A549 (cell line): ENCODE data around the gene TUBG2. TPM values are rescaled to one million over a fixed set of nuclear protein-coding genes. Genes with fewer than 3 reads are reported as not detected.

Source experiments
- ATAC-seq, 2 experiments: fragments of 200-7000 bp in 1 of 2; fragments of >200 bp in 1 of 2; cut with Nextera tagmentation in 1 of 2; cut with Tn5 transposase in 1 of 2; 3 replicates each; pipeline versions ENCODE4 v1.8.0 to v1.9.1; 2018 to 2020; ENCODE audit warnings: mild to moderate bottlenecking in 1 of 2, moderate library complexity in 1 of 2
- CTCF ChIA-PET: fragments of 300-600 bp; sonication (Branson Sonifier 250); formaldehyde crosslinking; extraction: SDS; loops from one replicate; lab custom pipeline; 2021; ENCODE audit warnings: antibody characterized with exemption, inconsistent platforms; lab: Yijun Ruan, JAX
- POLR2A ChIA-PET: fragments of 350-600 bp; formaldehyde crosslinking; extraction: SDS; loops from one replicate; lab custom pipeline; 2021; ENCODE audit warnings: antibody characterized with exemption, inconsistent platforms; lab: Yijun Ruan, JAX
- DNase-seq, 2 experiments: peaks; one replicate each; pipeline versions ENCODE4 v3.0.0 to v3.0.0-alpha.2; 2011 to 2016; ENCODE audit warnings: low read depth in 1 of 2, low spot score in 1 of 2
- FAIRE-seq: peaks from 2 replicates; lab custom pipeline; 2011; peaks lifted over from hg19 to GRCh38; lab: Jason Lieb, UNC
- H3K27ac ChIP-seq, 2 experiments: fragments of >200 bp; sonication (Bioruptor Twin); formaldehyde crosslinking; 3 replicates each; pipeline ENCODE4 v1.5.1; 2016 to 2017
- H3K4me1 ChIP-seq: fragments of >200 bp; sonication (Bioruptor Twin); formaldehyde crosslinking; 3 replicates; pipeline ENCODE4 v1.6.1; 2016
- H3K4me2 ChIP-seq: fragments of >200 bp; sonication (Bioruptor Twin); formaldehyde crosslinking; 3 replicates; pipeline ENCODE4 v1.6.1; 2016
- H3K4me3 ChIP-seq: fragments of >200 bp; sonication (Bioruptor Twin); formaldehyde crosslinking; 3 replicates; pipeline ENCODE4 v1.5.1; 2016
- H3K9me3 ChIP-seq: fragments of >200 bp; sonication (Bioruptor Twin); formaldehyde crosslinking; 3 replicates; pipeline ENCODE4 v1.6.1; 2016
- CBX2 ChIP-seq: fragments of 200-600 bp; sonication (generic); IDR thresholded peaks from 2 replicates; pipeline ENCODE4 v1.6.1; 2016; ENCODE audit warnings: low read depth, mild to moderate bottlenecking, borderline replicate concordance
- CEBPB ChIP-seq, 2 experiments: fragments of >200 bp in 1 of 2; sonication (Bioruptor Twin) in 1 of 2; formaldehyde crosslinking in 1 of 2; IDR thresholded peaks; 2 replicates each; pipeline ENCODE4 v1.6.1; 2012 to 2016
- CHD2 ChIP-seq: fragments of 150-350 bp; IDR thresholded peaks from 2 replicates; pipeline ENCODE4 v1.6.1; 2014; ENCODE audit warnings: low read length; ENCODE audit not compliant: partially characterized antibody
- CTCF ChIP-seq: fragments of >200 bp; sonication (Bioruptor Twin); formaldehyde crosslinking; IDR thresholded peaks from 3 replicates; pipeline ENCODE4 v1.5.1; 2016
- EHMT2 ChIP-seq: fragments of 200-600 bp; sonication (generic); IDR thresholded peaks from 2 replicates; pipeline ENCODE4 v1.6.1; 2016; ENCODE audit warnings: antibody characterized with exemption, low read depth, mild to moderate bottlenecking, moderate library complexity
- FOSB ChIP-seq: fragments of 250-450 bp; sonication (Bioruptor Pico); IDR thresholded peaks from 2 replicates; pipeline ENCODE4 v1.5.0; 2020; ENCODE audit warnings: mild to moderate bottlenecking, moderate library complexity
- FOSL2 ChIP-seq, 2 experiments: fragments of 450-650 bp in 1 of 2; fragments of >200 bp in 1 of 2; sonication (Bioruptor Twin) in 1 of 2; formaldehyde crosslinking; IDR thresholded peaks; 2 replicates each; pipeline versions ENCODE4 v1.5.0 to v1.6.1; 2016 to 2020; ENCODE audit warnings: mild to moderate bottlenecking in 1 of 2, moderate library complexity in 1 of 2
- FOXS1 ChIP-seq: fragments of 250-450 bp; sonication (Bioruptor Pico); IDR thresholded peaks from 2 replicates; pipeline ENCODE4 v1.5.0; 2020; ENCODE audit warnings: mild to moderate bottlenecking, moderate library complexity
- HOXB5 ChIP-seq: fragments of 250-450 bp; sonication (Bioruptor Pico); IDR thresholded peaks from 2 replicates; pipeline ENCODE4 v1.5.0; 2020; ENCODE audit warnings: mild to moderate bottlenecking, moderate library complexity
- KDM1A ChIP-seq: fragments of 200-600 bp; sonication (generic); IDR thresholded peaks from 2 replicates; pipeline ENCODE4 v1.6.1; 2016; ENCODE audit warnings: low read depth, mild to moderate bottlenecking
- MAFK ChIP-seq: fragments of 450-650 bp; IDR thresholded peaks from 2 replicates; pipeline ENCODE4 v1.6.1; 2014; ENCODE audit not compliant: partially characterized antibody
- MAX ChIP-seq: IDR thresholded peaks from 2 replicates; pipeline ENCODE4 v1.6.1; 2012
- MYC ChIP-seq: IDR thresholded peaks from 2 replicates; pipeline ENCODE4 v1.6.1; 2012; ENCODE audit warnings: mild to moderate bottlenecking, inconsistent platforms, low read length, improper control_type of control experiment, borderline replicate concordance
- PBX3 ChIP-seq: IDR thresholded peaks from 2 replicates; pipeline ENCODE4 v1.6.1; 2012
- RAD21 ChIP-seq, 2 experiments: fragments of >200 bp in 1 of 2; sonication (Bioruptor Twin) in 1 of 2; formaldehyde crosslinking in 1 of 2; IDR thresholded peaks in 1 of 2; conservative IDR thresholded peaks in 1 of 2; 2 replicates in 1 of 2; 3 replicates in 1 of 2; pipeline ENCODE4 v1.6.1; 2012 to 2018; ENCODE audit warnings: inconsistent platforms in 1 of 2
- REST ChIP-seq: fragments of 200-600 bp; sonication (generic); IDR thresholded peaks from 2 replicates; pipeline ENCODE4 v1.6.1; 2016; ENCODE audit warnings: antibody characterized with exemption, mild to moderate bottlenecking, moderate library complexity
- RNF2 ChIP-seq: fragments of 200-600 bp; sonication (generic); IDR thresholded peaks from 2 replicates; pipeline ENCODE4 v1.6.1; 2016; ENCODE audit warnings: low read depth, mild to moderate bottlenecking, antibody characterized with exemption, moderate library complexity, borderline replicate concordance
- SMC3 ChIP-seq: fragments of >200 bp; sonication (Bioruptor Twin); formaldehyde crosslinking; IDR thresholded peaks from 3 replicates; pipeline ENCODE4 v1.6.1; 2018; ENCODE audit warnings: inconsistent platforms
- TFCP2L1 ChIP-seq: fragments of 250-450 bp; sonication (Bioruptor Pico); IDR thresholded peaks from 2 replicates; pipeline ENCODE4 v1.5.0; 2021; ENCODE audit warnings: mild to moderate bottlenecking
- USF2 ChIP-seq: fragments of 450-650 bp; IDR thresholded peaks from 2 replicates; pipeline ENCODE4 v1.6.1; 2014; ENCODE audit warnings: antibody characterized with exemption
- ZFP36 ChIP-seq: fragments of 450-650 bp; IDR thresholded peaks from 2 replicates; pipeline ENCODE4 v1.6.1; 2014; ENCODE audit warnings: borderline replicate concordance; ENCODE audit not compliant: partially characterized antibody
- WGBS: methylation state at CpG from one replicate; pipeline ENCODE4 v1.1.6; 2017; ENCODE audit errors: missing lambda C conversion rate; 5-methylcytosine and 5-hydroxymethylcytosine counted together
- polyA plus RNA-seq, 4 experiments: library from polyadenylated mRNA; depleted of rRNA in 3 of 4; stranded (reverse); fragments of >200 nt; fragmentation: RNase III in 1 of 4; extraction: RNeasy Plus Mini Kit Qiagen cat#74134 plus additional on column Dnase treatment in 1 of 4; gene quantifications; 2 replicates in 3 of 4; 3 replicates in 1 of 4; pipeline ENCODE4 v1.2.3, GENCODE V29; 2011 to 2017

TUBG2 gene
- polyA plus RNA-seq, 2 of the 4 experiments (the other 2 are of a cell fraction) = 14.9 to 30.6 TPM

- no peak for TF ChIP-seq REST
- no peak for TF ChIP-seq KDM1A
- no peak for TF ChIP-seq FOSB (CRISPR knock-in tag)
- TF ChIP-seq ZFP36 = no peak
Observed at GRCh38 chr17:42672038-42672437, 13.0 kb downstream of the TUBG2 start (continued).

GRCh38 chr17:42673266-42673884 lies 14.3 kb downstream of the TUBG2 start:
- 90% methylated on average over 30 of the region's 30 CpGs for WGBS
- no peak for FAIRE-seq
- Histone ChIP-seq H3K9me3 (no peaks in the 10 kb centered on the region), H3K27ac (peak overlapping the region in 1 of 2 experiments; percentile 95; a peak in 3 of 6 replicates), H3K4me2 (peak overlapping the region; percentile 99), H3K4me3 (no peak overlapping the region), H3K4me1 (peaks cover 41% of the 10 kb centered on the region)
- ATAC-seq = no peak
- TF ChIP-seq HOXB5 (CRISPR knock-in tag) (no peak), MYC (no peak), MAFK (no peak), TFCP2L1 (no peak)
- DNase-seq = no peak
- ChIA-PET CTCF (interaction anchor here (0.5 to 15.7 kb wide), 20 partner anchors 10 to 173 kb away, joined by 3 to 394 read pairs (median 4); partner anchors contain the start of genes PSMC3IP, RETREG3, TUBG1 and TUBG2), POLR2A (interaction anchor here (1.1 to 1.6 kb wide), 3 partner anchors 14 to 64 kb away, joined by 3 to 7 read pairs (median 7); partner anchors contain the start of genes RETREG3, TUBG1 and TUBG2)

GRCh38 chr17:42673885-42674754 lies 15.0 kb downstream of the TUBG2 start:
- H3K9me3 ChIP-seq = no peaks in the 10 kb centered on the region

More at GRCh38 chr17:42673885-42674754, 15.0 kb downstream of the TUBG2 start:
- Histone ChIP-seq H3K27ac (peak overlapping the region; percentile 30 to 95; a peak in 5 of 6 replicates), H3K4me2 (peak overlapping the region; percentile 99), H3K4me1 (peaks cover 40% of the 10 kb centered on the region), H3K4me3 (peak overlapping the region; percentile 87)
- 32% methylated on average over 27 of the region's 32 CpGs for WGBS
- no peak for FAIRE-seq
- ChIA-PET POLR2A (interaction anchor here (1.1 to 1.6 kb wide), 3 partner anchors 15 to 65 kb away, joined by 3 to 7 read pairs (median 7); partner anchors contain the start of genes RETREG3, TUBG1 and TUBG2), CTCF (interaction anchor here (0.5 to 15.7 kb wide), 27 partner anchors 9 to 310 kb away, joined by 3 to 394 read pairs (median 4); partner anchors contain the start of genes PSMC3IP, RETREG3, TUBG1 and TUBG2)
- TF ChIP-seq USF2 (no peak), PBX3 (no peak; the same call in 1 of the 2 replicates), RNF2 (no peak), EHMT2 (no peak), CEBPB (IDR thresholded peaks at IDR 0.05) (peak; percentile 50 to 84; a peak in 3 of 4 replicates), RAD21 (conservative IDR thresholded peaks at IDR 0.05 in 1 of 2, IDR thresholded peaks at IDR 0.05 in 1 of 2) (peak; percentile 34 to 46; a peak in 4 of 5 replicates), CTCF (peak; percentile 50), CHD2 (no peak), KDM1A (no peak), TFCP2L1 (no peak), SMC3 (peak; percentile 39), FOXS1 (no peak), CBX2 (no peak), FOSL2 (IDR thresholded peaks at IDR 0.05) (no peak), FOSL2 (CRISPR knock-in tag; IDR thresholded peaks at IDR 0.05) (no peak), MAX (no peak)
- peak in 1 of 2 experiments; percentile 50; a peak in 3 of 6 replicates for ATAC-seq
- peak; percentile 66 to 95 for DNase-seq
